HCT116 (cell line): ENCODE results near the gene MOB3B. TPM values are rescaled to one million over a fixed set of nuclear protein-coding genes. Genes with fewer than 3 reads are reported as not detected.

ENCODE experiments used
- ATAC-seq: fragments of 200-7000 bp; cut with Tn5 transposase; 2 replicates; pipeline ENCODE4 v1.9.1; 2020; ENCODE audit warnings: mild to moderate bottlenecking, moderate library complexity
- BruUV-seq: library from RNA; stranded (reverse); fragments of 400-500 nt; replicated peaks from 2 replicates; lab custom pipeline; 2021; lab: Mats Ljungman, UMichigan
- CTCF ChIA-PET: fragments of 300-600 bp; sonication (Branson Sonifier 250); formaldehyde crosslinking; loops from one replicate; lab custom pipeline; 2021; ENCODE audit warnings: antibody characterized with exemption; lab: Charles Lee
- POLR2A ChIA-PET: fragments of 300-600, 350-600 bp; sonication (Branson Sonifier 250); formaldehyde crosslinking; loops from one replicate; lab custom pipeline; 2021; ENCODE audit warnings: antibody characterized with exemption; lab: Charles Lee
- RAD21 ChIA-PET, 2 experiments: fragments of 300-600 bp; sonication (Branson Sonifier 250); formaldehyde crosslinking; loops; one replicate each; lab custom pipeline; 2023; ENCODE audit warnings: low total read pairs in 2 of 2; ENCODE audit not compliant: uncharacterized antibody in 2 of 2, unreplicated experiment in 2 of 2, low non-redundant PET in 1 of 2; lab: Charles Lee
- DNase-seq: peaks from one replicate; pipeline ENCODE4 v3.0.0-alpha.2; 2010; ENCODE audit warnings: low read depth, low spot score
- H2AFZ ChIP-seq: fragments of 200-600 bp; shearing (Covaris generic), sonication (generic); 2 replicates; pipeline ENCODE4 v1.6.1; 2017; ENCODE audit warnings: low read depth, mixed run types, mixed read lengths, antibody characterized with exemption, low read length; ENCODE audit not compliant: poor library complexity, severe bottlenecking
- H3K27ac ChIP-seq: 2 replicates; pipeline ENCODE4 v1.5.1; 2012; ENCODE audit warnings: low read depth, low read length
- H3K27me3 ChIP-seq: fragments of 200-600 bp; sonication (generic); 2 replicates; pipeline ENCODE4 v1.6.1; 2016; ENCODE audit warnings: mixed run types, low read length, mixed read lengths; ENCODE audit not compliant: insufficient read depth
- H3K36me3 ChIP-seq, 2 experiments: fragments of 200-500 bp in 1 of 2; fragments of 200-600 bp in 1 of 2; sonication (Bioruptor generic) in 1 of 2; sonication (generic) in 1 of 2; 2 replicates each; pipeline versions ENCODE4 v1.5.1 to v1.6.1; 2014 to 2016; ENCODE audit warnings: low read length in 2 of 2, inconsistent platforms in 1 of 2, mixed read lengths in 1 of 2, mixed run types in 1 of 2; ENCODE audit not compliant: insufficient read depth in 2 of 2, control insufficient read depth in 1 of 2
- H3K4me1 ChIP-seq, 2 experiments: fragments of 200-600 bp in 1 of 2; sonication (generic) in 1 of 2; 2 replicates each; pipeline versions ENCODE4 v1.5.1 to v1.6.1; 2012 to 2017; ENCODE audit warnings: low read length in 2 of 2, inconsistent platforms in 1 of 2, mild to moderate bottlenecking in 1 of 2, mixed read lengths in 1 of 2, mixed run types in 1 of 2, moderate library complexity in 1 of 2; ENCODE audit not compliant: insufficient read depth in 2 of 2, control insufficient read depth in 1 of 2
- H3K4me2 ChIP-seq: fragments of 200-600 bp; sonication (generic); 2 replicates; pipeline ENCODE4 v1.6.1; 2017; ENCODE audit warnings: mixed run types, low read length, mixed read lengths
- H3K4me3 ChIP-seq, 2 experiments: fragments of 200-600 bp in 1 of 2; sonication (generic) in 1 of 2; replicated peaks in 1 of 2; 2 replicates each; pipeline ENCODE4 v1.5.1; 2011 to 2016; ENCODE audit warnings: low read length in 2 of 2, control low read depth in 1 of 2, low read depth in 1 of 2, mild to moderate bottlenecking in 1 of 2, mixed read lengths in 1 of 2, mixed run types in 1 of 2
- H3K79me2 ChIP-seq: fragments of 200-600 bp; sonication (generic); 2 replicates; pipeline ENCODE4 v1.6.1; 2017; ENCODE audit warnings: mild to moderate bottlenecking, mixed run types, low read length, moderate library complexity, mixed read lengths; ENCODE audit not compliant: insufficient read depth
- H3K9ac ChIP-seq: fragments of 200-600 bp; sonication (generic); 2 replicates; pipeline ENCODE4 v1.6.1; 2016; ENCODE audit warnings: low read length, mixed read lengths
- H3K9me2 ChIP-seq: fragments of 200-600 bp; sonication (generic), shearing (Covaris generic); 2 replicates; pipeline ENCODE4 v1.6.1; 2017; ENCODE audit warnings: mixed run types, mild to moderate bottlenecking, moderate library complexity; ENCODE audit not compliant: insufficient read depth
- H3K9me3 ChIP-seq, 2 experiments: fragments of 200-500 bp in 1 of 2; fragments of 200-600 bp in 1 of 2; sonication (Bioruptor generic) in 1 of 2; sonication (generic) in 1 of 2; 2 replicates each; pipeline ENCODE4 v1.6.1; 2014 to 2017; ENCODE audit warnings: low read length in 2 of 2, mixed read lengths in 2 of 2, inconsistent platforms in 1 of 2, low read depth in 1 of 2, mild to moderate bottlenecking in 1 of 2, mixed run types in 1 of 2, moderate library complexity in 1 of 2; ENCODE audit not compliant: control insufficient read depth in 1 of 2, insufficient read depth in 1 of 2
- H4K20me1 ChIP-seq: fragments of 200-600 bp; sonication (generic), shearing (Covaris generic); 2 replicates; pipeline ENCODE4 v1.6.1; 2017; ENCODE audit warnings: mixed run types, mild to moderate bottlenecking, moderate library complexity; ENCODE audit not compliant: insufficient read depth
- CBX3 ChIP-seq: IDR thresholded peaks from 2 replicates; pipeline ENCODE4 v1.6.1; 2012; ENCODE audit warnings: low read depth
- CEBPB ChIP-seq: IDR thresholded peaks from 2 replicates; pipeline ENCODE4 v1.6.1; 2012; ENCODE audit warnings: low read depth
- CTCF ChIP-seq, 3 experiments: fragments of 200-600 bp in 1 of 3; sonication (generic) in 1 of 3; IDR thresholded peaks in 2 of 3; conservative IDR thresholded peaks in 1 of 3; 2 replicates each; pipeline ENCODE4 v1.5.1; 2012 to 2017; ENCODE audit warnings: low read depth in 2 of 3, low read length in 2 of 3, antibody characterized with exemption in 1 of 3, borderline replicate concordance in 1 of 3, control low read depth in 1 of 3, mild to moderate bottlenecking in 1 of 3, mixed read lengths in 1 of 3, mixed run types in 1 of 3, moderate library complexity in 1 of 3; ENCODE audit not compliant: insufficient read depth in 1 of 3
- EGR1 ChIP-seq: IDR thresholded peaks from 2 replicates; pipeline ENCODE4 v1.6.1; 2012; ENCODE audit warnings: low read depth
- ELF1 ChIP-seq: IDR thresholded peaks from 2 replicates; pipeline ENCODE4 v1.6.1; 2012; ENCODE audit warnings: low read depth, borderline replicate concordance
- EZH2 ChIP-seq: fragments of 200-600 bp; sonication (generic); IDR thresholded peaks from 2 replicates; pipeline ENCODE4 v1.6.1; 2017; ENCODE audit warnings: antibody characterized with exemption, mixed run types
- EZH2phosphoT487 ChIP-seq: fragments of 200-600 bp; IDR thresholded peaks from 2 replicates; pipeline ENCODE4 v1.6.1; 2018; ENCODE audit warnings: antibody characterized with exemption, borderline replicate concordance
- FOSL1 ChIP-seq: IDR thresholded peaks from 2 replicates; pipeline ENCODE4 v1.6.1; 2012; ENCODE audit warnings: low read depth
- JUND ChIP-seq: IDR thresholded peaks from 2 replicates; pipeline ENCODE4 v1.6.1; 2012
- MAX ChIP-seq: IDR thresholded peaks from 2 replicates; pipeline ENCODE4 v1.6.1; 2012
- POLR2AphosphoS5 ChIP-seq: IDR thresholded peaks from 2 replicates; pipeline ENCODE4 v1.6.1; 2011; ENCODE audit warnings: mild to moderate bottlenecking, low read depth, low read length, moderate library complexity
- RAD21 ChIP-seq: IDR thresholded peaks from 2 replicates; pipeline ENCODE4 v1.6.1; 2012; ENCODE audit warnings: low read depth, mild to moderate bottlenecking
- SIN3A ChIP-seq: IDR thresholded peaks from 2 replicates; pipeline ENCODE4 v1.6.1; 2012; ENCODE audit warnings: low read depth
- SP1 ChIP-seq: IDR thresholded peaks from 2 replicates; pipeline ENCODE4 v1.6.1; 2012; ENCODE audit warnings: low read depth
- SRF ChIP-seq: IDR thresholded peaks from 2 replicates; pipeline ENCODE4 v1.6.1; 2012; ENCODE audit warnings: low read depth
- TCF7L2 ChIP-seq: IDR thresholded peaks from 2 replicates; pipeline ENCODE4 v1.7.0; 2011; ENCODE audit warnings: borderline replicate concordance, inconsistent platforms; ENCODE audit not compliant: insufficient read depth, insufficient read length; ENCODE audit errors: extremely low read depth
- YY1 ChIP-seq: IDR thresholded peaks from 2 replicates; pipeline ENCODE4 v1.6.1; 2011; ENCODE audit warnings: low read length, low read depth, moderate library complexity, mild to moderate bottlenecking; ENCODE audit not compliant: insufficient replicate concordance; ENCODE audit errors: extremely low read depth
- ZFX ChIP-seq: fragments of 450-650 bp; IDR thresholded peaks from 2 replicates; pipeline ENCODE4 v1.6.1; 2017
- intact Hi-C: fragments of 100-400 bp; cut with micrococcal nuclease; formaldehyde crosslinking; loops from 2 replicates; pipeline ENCODE4 v1.10.0; 2022
- total RNA-seq: library from RNA; stranded (reverse); gene quantifications from one replicate; pipeline ENCODE4 v1.2.1, GENCODE V29; 2021; ENCODE audit not compliant: unreplicated experiment

Gene MOB3B
- total RNA-seq, 1 experiment from 2014 or later, result 1.2 TPM

- intact Hi-C loops, result no loop called here
- Histone ChIP-seq H3K4me2 (no peak overlapping the region), H3K79me2 (no peaks in the 10 kb centered on the region), H4K20me1 (no peaks in the 10 kb centered on the region), H3K4me1 (peaks cover 6 to 10% of the 10 kb centered on the region in 2 experiments; a peak in 3 of 4 replicates), H3K9ac (no peak overlapping the region), H3K27me3 (no peaks in the 10 kb centered on the region), H3K27ac (no peak overlapping the region), H3K9me2 (no peaks in the 10 kb centered on the region), H3K4me3 (no peak overlapping the region), H2AFZ (no peak overlapping the region), H3K9me3 (no peaks in the 10 kb centered on the region), H3K36me3 (no peaks in the 10 kb centered on the region)
- no peak for TF ChIP-seq EZH2
- ChIA-PET CTCF (no interaction called here), RAD21 (no interaction called here), POLR2A (no interaction called here)
- ATAC-seq (no peak), DNase-seq (no peak)
- no TSS peak for BruUV-seq
Observed at GRCh38 chr9:27495480-27496134, 34.0 kb downstream of the MOB3B start.

GRCh38 chr9:27491154-27491553 lies 38.5 kb downstream of the MOB3B start:
- Histone ChIP-seq H3K36me3 (no peaks in the 10 kb centered on the region), H3K9me2 (no peaks in the 10 kb centered on the region), H3K9ac (no peak overlapping the region), H4K20me1 (no peaks in the 10 kb centered on the region), H3K27ac (no peak overlapping the region), H3K27me3 (no peaks in the 10 kb centered on the region), H2AFZ (no peak overlapping the region), H3K4me3 (no peak overlapping the region), H3K4me1 (no peaks in the 10 kb centered on the region), H3K79me2 (no peaks in the 10 kb centered on the region), H3K4me2 (no peak overlapping the region), H3K9me3 (no peaks in the 10 kb centered on the region)
- ChIA-PET RAD21 (no interaction called here), CTCF (no interaction called here), POLR2A (no interaction called here)
- BruUV-seq, result no TSS peak
- ATAC-seq, result no peak
- DNase-seq, result no peak
- intact Hi-C loops, result no loop called here
- TF ChIP-seq CEBPB (no peak), RAD21 (no peak), CTCF (IDR thresholded peaks at IDR 0.05 in 2 of 3, conservative IDR thresholded peaks at IDR 0.05 in 1 of 3; ENCODE audit: borderline replicate concordance in 1 of 3, insufficient read depth in 1 of 3, low read depth in 2 of 3, low read length in 2 of 3) (no peak), SRF (no peak), ZFX (no peak), POLR2AphosphoS5 (no peak), ELF1 (no peak), JUND (no peak), TCF7L2 (no peak), YY1 (no peak), EZH2 (no peak), MAX (no peak), SP1 (no peak), FOSL1 (no peak), EZH2phosphoT487 (no peak), EGR1 (no peak), SIN3A (no peak), CBX3 (no peak)
